ENCODE measurements around the gene MRM1. TPM values are rescaled to one million over a fixed set of nuclear protein-coding genes. Genes with fewer than 3 reads are reported as not detected.

MRM1 gene
- total and polyA plus RNA-seq, 5 donors from 2014 or later, result 3.2 to 8.0 (median 6.9) TPM

DNA sequence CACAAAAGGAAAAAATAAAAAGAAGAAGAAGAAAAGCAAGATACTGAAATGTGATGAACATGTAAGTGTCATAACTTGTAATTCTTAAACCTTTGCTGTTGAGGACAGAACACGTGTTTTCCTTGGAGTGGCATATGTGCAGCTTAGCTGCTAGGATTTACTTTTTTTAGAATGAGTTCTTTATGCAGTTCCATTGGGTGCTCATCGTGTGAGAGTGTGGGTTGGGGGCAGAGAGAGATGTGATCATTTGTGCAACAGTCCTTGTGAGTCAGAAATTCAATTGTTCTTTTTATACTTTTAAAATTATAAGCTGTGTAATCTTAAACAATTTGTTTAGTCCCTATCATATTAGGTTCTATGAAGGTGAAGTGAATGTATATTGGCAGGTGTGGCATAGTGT is 15.2 kb upstream of the MRM1 start:
- peaks cover 15% of the 10 kb centered on the region for H3K36me3 Mint-ChIP-seq

DNA sequence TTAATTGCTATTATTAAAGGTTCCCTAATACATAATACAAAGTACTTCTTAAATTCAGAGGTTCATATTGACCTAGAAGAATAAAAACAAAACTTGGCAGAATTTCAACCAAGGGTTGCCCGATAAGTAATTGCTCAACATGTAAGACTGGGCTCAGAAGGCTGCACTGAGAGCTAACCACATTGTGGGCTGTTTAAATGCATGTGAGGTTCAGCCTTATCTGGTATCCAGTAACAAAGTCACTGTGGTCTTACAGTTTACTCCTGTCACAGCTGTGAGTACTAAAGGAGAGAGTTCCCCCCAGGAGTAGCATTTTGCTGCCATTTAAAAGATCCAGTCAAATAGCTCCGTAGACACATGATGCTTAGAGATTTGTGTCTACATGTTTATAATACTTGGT is 11.3 kb upstream of the MRM1 start:
- H3K4me1 ChIP-seq (ENCODE audit: control insufficient read depth, insufficient read depth, low read length, poor library complexity, severe bottlenecking), result peaks cover 11% of the 10 kb centered on the region
- H3K36me3 Mint-ChIP-seq, result peaks cover 13% of the 10 kb centered on the region
- ATAC-seq (ENCODE audit: low read depth in 2 of 2) (no peak), DNase-seq (no peak)
- no peaks in the 10 kb centered on the region for H3K27me3 Mint-ChIP-seq
- H3K4me3 ChIP-seq (ENCODE audit: low read depth, low read length), result no peak overlapping the region
- H3K27ac Mint-ChIP-seq, result peak overlapping the region in 2 of 3 donors; percentile 17 to 91
- peaks cover 3% of the 10 kb centered on the region for H3K27me3 ChIP-seq (ENCODE audit: control insufficient read depth, insufficient read depth, low read length)
- peak overlapping the region in 3 of 4 donors; percentile 59 to 85 (median 84) for H3K4me3 Mint-ChIP-seq
- H3K36me3 ChIP-seq (ENCODE audit: control insufficient read depth, insufficient read depth, low read length), result peaks cover 42% of the 10 kb centered on the region
- peaks cover 7 to 20% (median 15%) of the 10 kb centered on the region in 4 donors for H3K4me1 Mint-ChIP-seq
- H3K27ac ChIP-seq (ENCODE audit: insufficient read depth, low read length, poor library complexity, severe bottlenecking), result peak overlapping the region; percentile 37
- H3K9me3 Mint-ChIP-seq, result no peaks in the 10 kb centered on the region
- H3K9me3 ChIP-seq (ENCODE audit: control insufficient read depth in 2 of 2, low read length in 2 of 2), result no peaks in the 10 kb centered on the region

More for the DNA sequence above, 15.2 kb upstream of the MRM1 start:
- no peak overlapping the region for H3K4me3 Mint-ChIP-seq
- no peaks in the 10 kb centered on the region for H3K9me3 Mint-ChIP-seq
- no peak overlapping the region for H3K27ac Mint-ChIP-seq
- H3K4me1 Mint-ChIP-seq, result peaks cover 1 to 14% (median 9%) of the 10 kb centered on the region in 4 donors
- Histone ChIP-seq H3K36me3 (ENCODE audit: control insufficient read depth, insufficient read depth, low read length) (peaks cover 76% of the 10 kb centered on the region), H3K9me3 (ENCODE audit: control insufficient read depth in 2 of 2, low read length in 2 of 2) (no peaks in the 10 kb centered on the region), H3K27ac (ENCODE audit: insufficient read depth, low read length, poor library complexity, severe bottlenecking) (no peak overlapping the region), H3K27me3 (ENCODE audit: control insufficient read depth, insufficient read depth, low read length) (no peaks in the 10 kb centered on the region), H3K4me1 (ENCODE audit: control insufficient read depth, insufficient read depth, low read length, poor library complexity, severe bottlenecking) (no peaks in the 10 kb centered on the region), H3K4me3 (ENCODE audit: low read depth, low read length) (no peak overlapping the region)
- H3K27me3 Mint-ChIP-seq, result no peaks in the 10 kb centered on the region
- no peak for DNase-seq
- no peak for ATAC-seq (ENCODE audit: low read depth in 2 of 2)

DNA sequence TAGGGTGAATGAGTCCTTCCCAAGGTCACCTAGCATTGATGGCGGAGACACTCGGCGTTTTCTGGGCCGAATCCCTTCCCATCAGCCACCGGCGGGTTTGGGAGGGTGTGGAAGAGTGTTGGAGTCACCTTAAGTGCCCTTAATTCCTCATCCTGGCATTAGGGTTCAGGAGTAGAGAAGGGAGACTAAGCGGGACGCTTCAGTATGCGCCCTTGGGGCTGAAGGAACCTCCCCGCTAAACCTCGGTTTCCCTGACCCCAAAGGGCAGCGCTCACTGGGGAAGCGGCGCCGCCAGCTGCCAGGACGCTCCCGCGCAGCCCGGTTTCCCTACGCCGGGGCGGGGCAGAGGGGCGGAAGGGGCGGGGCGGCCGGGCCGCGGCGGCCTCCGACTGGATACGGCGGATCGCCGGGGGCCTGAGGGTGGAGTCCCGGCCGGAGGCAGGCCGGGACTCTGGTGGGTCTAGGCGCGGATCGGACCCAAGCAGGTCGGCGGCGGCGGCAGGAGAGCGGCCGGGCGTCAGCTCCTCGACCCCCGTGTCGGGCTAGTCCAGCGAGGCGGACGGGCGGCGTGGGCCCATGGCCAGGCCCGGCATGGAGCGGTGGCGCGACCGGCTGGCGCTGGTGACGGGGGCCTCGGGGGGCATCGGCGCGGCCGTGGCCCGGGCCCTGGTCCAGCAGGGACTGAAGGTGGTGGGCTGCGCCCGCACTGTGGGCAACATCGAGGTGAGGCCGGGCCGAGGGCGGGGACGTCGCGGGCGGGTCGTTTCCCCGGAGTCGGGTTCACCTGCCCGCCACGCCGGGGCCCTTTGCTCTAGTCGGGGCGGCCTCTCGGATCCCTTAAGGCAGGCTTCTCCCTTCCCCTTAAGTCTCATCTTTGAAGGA is 9.7 kb upstream of the MRM1 start, which contains the start of gene DHRS11:
DHRS11 (plus strand) TSS at position 446 of the 882 bp plus-strand sequence; CDS start at position 577, 131 bp downstream.
- peaks cover 6% of the 10 kb centered on the region for H3K36me3 Mint-ChIP-seq

DNA sequence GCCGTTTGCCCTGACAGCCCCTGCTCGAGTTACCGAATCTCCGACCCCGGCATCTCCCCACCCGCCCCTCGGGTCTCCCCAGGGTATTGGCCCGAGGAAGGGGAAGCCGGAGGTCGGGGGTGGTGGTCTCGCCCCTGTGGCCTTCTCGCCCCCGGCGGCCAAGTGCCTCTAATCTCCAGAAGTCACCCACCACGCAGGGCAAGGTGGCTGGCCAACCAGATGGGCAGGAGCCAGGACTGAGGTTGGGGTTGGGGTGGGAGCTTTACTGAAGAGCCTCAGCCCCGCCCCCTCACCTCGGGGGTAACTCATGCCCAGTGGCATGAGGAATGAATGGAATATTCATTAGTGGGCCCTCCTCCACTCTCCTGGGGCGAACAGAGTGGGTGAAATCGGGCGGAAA is 9.1 kb upstream of the MRM1 start:
- ATAC-seq (ENCODE audit: low read depth in 2 of 2) (no peak), DNase-seq (no peak)
- H3K27me3 ChIP-seq (ENCODE audit: control insufficient read depth, insufficient read depth, low read length), result peaks cover 3% of the 10 kb centered on the region
- H3K27ac Mint-ChIP-seq, result peak overlapping the region in 1 of 3 donors; percentile 23
- peaks cover 19% of the 10 kb centered on the region for H3K36me3 ChIP-seq (ENCODE audit: control insufficient read depth, insufficient read depth, low read length)
- peak overlapping the region; percentile 76 to 89 (median 81) for H3K4me3 Mint-ChIP-seq
- H3K27ac ChIP-seq (ENCODE audit: insufficient read depth, low read length, poor library complexity, severe bottlenecking), result no peak overlapping the region
- H3K4me1 ChIP-seq (ENCODE audit: control insufficient read depth, insufficient read depth, low read length, poor library complexity, severe bottlenecking), result peaks cover 11% of the 10 kb centered on the region
- H3K36me3 Mint-ChIP-seq, result peaks cover 3% of the 10 kb centered on the region
- no peaks in the 10 kb centered on the region for H3K27me3 Mint-ChIP-seq
- peaks cover 11 to 20% (median 14%) of the 10 kb centered on the region in 4 donors for H3K4me1 Mint-ChIP-seq
- H3K9me3 ChIP-seq (ENCODE audit: control insufficient read depth in 2 of 2, low read length in 2 of 2), result no peaks in the 10 kb centered on the region
- peak overlapping the region; percentile 19 for H3K4me3 ChIP-seq (ENCODE audit: low read depth, low read length)
- no peaks in the 10 kb centered on the region for H3K9me3 Mint-ChIP-seq

More for the DNA sequence above, 9.7 kb upstream of the MRM1 start, which contains the start of gene DHRS11:
- Mint-ChIP-seq H3K4me1 (peaks cover 11 to 20% (median 14%) of the 10 kb centered on the region in 4 donors), H3K27me3 (no peaks in the 10 kb centered on the region), H3K4me3 (peak within 1 kb of the TSS; percentile 84 to 89 (median 84)), H3K27ac (peak within 1 kb of the TSS; percentile 89 to 93 (median 91)), H3K9me3 (no peaks in the 10 kb centered on the region)
- H3K4me3 ChIP-seq (ENCODE audit: low read depth, low read length), result peak within 1 kb of the TSS; percentile 48
- H3K4me1 ChIP-seq (ENCODE audit: control insufficient read depth, insufficient read depth, low read length, poor library complexity, severe bottlenecking), result peaks cover 11% of the 10 kb centered on the region
- peak; percentile 90 for ATAC-seq (ENCODE audit: low read depth in 2 of 2)
- no peaks in the 10 kb centered on the region for H3K9me3 ChIP-seq (ENCODE audit: control insufficient read depth in 2 of 2, low read length in 2 of 2)
- H3K27me3 ChIP-seq (ENCODE audit: control insufficient read depth, insufficient read depth, low read length), result peaks cover 3% of the 10 kb centered on the region
- peak; percentile 55 to 76 (median 71) for DNase-seq
- peak within 1 kb of the TSS; percentile 68 for H3K27ac ChIP-seq (ENCODE audit: insufficient read depth, low read length, poor library complexity, severe bottlenecking)
- peaks cover 26% of the 10 kb centered on the region for H3K36me3 ChIP-seq (ENCODE audit: control insufficient read depth, insufficient read depth, low read length)

DNA sequence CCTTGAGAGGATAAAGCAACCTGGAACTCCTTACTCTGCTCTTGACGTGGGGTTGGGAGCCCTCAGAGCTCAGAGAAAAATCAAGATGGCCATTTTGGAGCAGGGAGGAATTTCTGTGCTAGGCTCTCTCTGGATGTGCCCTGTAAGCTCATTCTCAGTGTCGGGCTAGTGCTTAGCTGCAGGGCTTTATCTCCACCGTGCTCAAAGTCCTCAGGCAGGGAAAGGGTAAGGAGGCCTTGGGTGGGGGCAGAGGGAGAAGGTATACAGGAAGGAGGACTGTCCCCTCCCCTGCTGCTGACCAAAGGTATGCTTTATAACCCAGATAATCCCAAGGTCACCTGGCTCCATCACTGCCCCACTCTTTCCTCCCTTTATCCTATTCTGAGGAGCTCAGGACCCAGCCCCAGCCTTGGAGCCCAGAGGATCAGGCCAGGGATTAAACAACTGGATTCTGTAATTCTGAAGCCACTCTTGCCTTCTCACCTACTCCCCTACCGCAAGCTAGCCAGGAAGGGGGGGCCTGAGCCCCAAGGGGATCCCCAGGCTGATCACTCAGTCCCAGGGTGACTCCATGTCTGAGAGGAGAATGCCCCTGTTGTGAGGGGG is 8.6 kb upstream of the MRM1 start:
- ATAC-seq (ENCODE audit: low read depth in 2 of 2) (no peak), DNase-seq (no peak)
- Mint-ChIP-seq H3K4me1 (peaks cover 11 to 20% (median 16%) of the 10 kb centered on the region in 4 donors), H3K4me3 (peak overlapping the region; percentile 76 to 89 (median 81)), H3K27me3 (no peaks in the 10 kb centered on the region), H3K36me3 (peaks cover 2% of the 10 kb centered on the region), H3K9me3 (no peaks in the 10 kb centered on the region), H3K27ac (peak overlapping the region; percentile 23 to 77 (median 31))
- Histone ChIP-seq H3K9me3 (ENCODE audit: control insufficient read depth in 2 of 2, low read length in 2 of 2) (no peaks in the 10 kb centered on the region), H3K4me1 (ENCODE audit: control insufficient read depth, insufficient read depth, low read length, poor library complexity, severe bottlenecking) (peaks cover 11% of the 10 kb centered on the region), H3K27ac (ENCODE audit: insufficient read depth, low read length, poor library complexity, severe bottlenecking) (no peak overlapping the region), H3K36me3 (ENCODE audit: control insufficient read depth, insufficient read depth, low read length) (peaks cover 14% of the 10 kb centered on the region), H3K27me3 (ENCODE audit: control insufficient read depth, insufficient read depth, low read length) (peaks cover 3% of the 10 kb centered on the region), H3K4me3 (ENCODE audit: low read depth, low read length) (peak overlapping the region; percentile 19)

DNA sequence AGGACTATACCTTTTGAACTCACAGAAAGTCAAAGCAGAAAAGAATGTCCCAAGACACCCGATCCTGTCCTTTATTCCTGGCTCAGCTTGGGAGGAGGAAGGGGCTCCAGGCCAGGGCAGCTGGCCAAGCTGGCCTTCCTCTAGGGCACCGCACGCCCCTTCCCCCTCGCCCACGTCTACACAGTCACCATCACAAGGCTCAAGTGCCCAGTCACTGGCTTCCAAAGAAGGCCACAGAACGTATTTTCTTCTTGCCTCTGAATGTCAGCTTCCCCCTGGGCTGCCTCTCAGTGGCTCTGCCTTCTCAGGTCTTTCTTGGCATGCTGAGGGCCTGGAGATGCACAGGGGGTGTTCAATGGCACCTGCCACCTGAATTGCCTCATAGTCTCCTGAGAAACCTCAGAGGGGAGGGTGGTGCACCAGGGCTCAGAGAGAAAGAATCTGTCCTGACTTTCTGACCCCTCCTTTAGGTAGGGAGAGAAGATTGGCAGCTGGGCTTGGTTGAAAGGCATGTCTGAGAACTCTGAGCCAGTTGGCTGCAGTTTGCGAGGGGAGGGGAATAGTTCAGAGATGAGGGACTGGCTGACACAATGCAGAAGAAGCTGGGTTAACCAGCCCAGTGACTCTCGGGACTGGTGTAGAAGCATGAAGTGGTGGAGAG is 7.6 kb upstream of the MRM1 start:
- ATAC-seq (ENCODE audit: low read depth in 2 of 2), result no peak
- no peak for DNase-seq
- Mint-ChIP-seq H3K27ac (peak overlapping the region in 1 of 3 donors; percentile 23), H3K9me3 (no peaks in the 10 kb centered on the region), H3K36me3 (no peaks in the 10 kb centered on the region), H3K4me1 (peaks cover 11 to 20% (median 16%) of the 10 kb centered on the region in 4 donors), H3K27me3 (no peaks in the 10 kb centered on the region), H3K4me3 (peak overlapping the region; percentile 71 to 83 (median 78))
- Histone ChIP-seq H3K4me3 (ENCODE audit: low read depth, low read length) (no peak overlapping the region), H3K36me3 (ENCODE audit: control insufficient read depth, insufficient read depth, low read length) (peaks cover 6% of the 10 kb centered on the region), H3K9me3 (ENCODE audit: control insufficient read depth in 2 of 2, low read length in 2 of 2) (no peaks in the 10 kb centered on the region), H3K27ac (ENCODE audit: insufficient read depth, low read length, poor library complexity, severe bottlenecking) (no peak overlapping the region), H3K4me1 (ENCODE audit: control insufficient read depth, insufficient read depth, low read length, poor library complexity, severe bottlenecking) (peaks cover 11% of the 10 kb centered on the region), H3K27me3 (ENCODE audit: control insufficient read depth, insufficient read depth, low read length) (peaks cover 3% of the 10 kb centered on the region)

DNA sequence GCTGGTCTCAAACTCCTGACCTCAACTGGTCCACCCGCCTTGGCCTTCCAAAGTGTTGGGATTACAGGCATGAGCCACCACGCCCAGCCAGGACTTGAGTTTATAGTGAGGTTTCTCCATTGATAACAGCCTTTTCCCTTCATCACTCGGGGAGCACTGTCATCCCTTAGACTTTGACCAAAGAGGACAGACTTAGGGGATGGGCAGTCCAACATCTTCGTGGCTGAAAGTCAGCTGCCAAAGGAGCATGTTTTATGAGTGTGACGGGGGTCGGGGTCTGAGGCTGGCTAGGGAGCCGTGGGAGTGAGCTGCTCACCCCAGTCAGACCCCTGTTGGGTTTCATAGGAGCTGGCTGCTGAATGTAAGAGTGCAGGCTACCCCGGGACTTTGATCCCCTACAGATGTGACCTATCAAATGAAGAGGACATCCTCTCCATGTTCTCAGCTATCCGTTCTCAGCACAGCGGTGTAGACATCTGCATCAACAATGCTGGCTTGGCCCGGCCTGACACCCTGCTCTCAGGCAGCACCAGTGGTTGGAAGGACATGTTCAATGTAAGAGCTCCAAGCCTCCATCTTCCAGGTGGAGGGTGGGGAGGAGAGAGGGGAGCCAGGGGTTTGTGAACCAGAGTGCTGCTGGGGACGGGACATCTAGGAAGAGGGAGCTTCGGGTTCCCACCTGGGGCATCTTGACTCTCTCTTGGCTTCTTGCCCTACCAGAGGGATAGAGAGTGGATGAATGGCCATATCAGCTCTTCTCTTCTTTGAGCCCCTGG is 6.6 kb upstream of the MRM1 start:
- H3K9me3 Mint-ChIP-seq, result no peaks in the 10 kb centered on the region

More for the DNA sequence above, 6.6 kb upstream of the MRM1 start:
- Histone ChIP-seq H3K27me3 (ENCODE audit: control insufficient read depth, insufficient read depth, low read length) (peaks cover 3% of the 10 kb centered on the region), H3K4me3 (ENCODE audit: low read depth, low read length) (no peak overlapping the region), H3K9me3 (ENCODE audit: control insufficient read depth in 2 of 2, low read length in 2 of 2) (no peaks in the 10 kb centered on the region), H3K36me3 (ENCODE audit: control insufficient read depth, insufficient read depth, low read length) (no peaks in the 10 kb centered on the region), H3K4me1 (ENCODE audit: control insufficient read depth, insufficient read depth, low read length, poor library complexity, severe bottlenecking) (peaks cover 11% of the 10 kb centered on the region), H3K27ac (ENCODE audit: insufficient read depth, low read length, poor library complexity, severe bottlenecking) (no peak overlapping the region)
- no peak overlapping the region for H3K27ac Mint-ChIP-seq
- peaks cover 4 to 20% (median 16%) of the 10 kb centered on the region in 4 donors for H3K4me1 Mint-ChIP-seq
- H3K4me3 Mint-ChIP-seq, result peak overlapping the region in 1 of 4 donors; percentile 67
- H3K36me3 Mint-ChIP-seq, result no peaks in the 10 kb centered on the region
- DNase-seq, result no peak
- H3K27me3 Mint-ChIP-seq, result no peaks in the 10 kb centered on the region
- ATAC-seq (ENCODE audit: low read depth in 2 of 2), result no peak
